ENCODE measurements around the gene SIMC1. TPM values are rescaled to one million over a fixed set of nuclear protein-coding genes. Genes with fewer than 3 reads are reported as not detected.

SIMC1 gene
- polyA plus RNA-seq, 3 donors from 2014 or later = 2.4 to 13.1 (median 8.7) TPM

DNA sequence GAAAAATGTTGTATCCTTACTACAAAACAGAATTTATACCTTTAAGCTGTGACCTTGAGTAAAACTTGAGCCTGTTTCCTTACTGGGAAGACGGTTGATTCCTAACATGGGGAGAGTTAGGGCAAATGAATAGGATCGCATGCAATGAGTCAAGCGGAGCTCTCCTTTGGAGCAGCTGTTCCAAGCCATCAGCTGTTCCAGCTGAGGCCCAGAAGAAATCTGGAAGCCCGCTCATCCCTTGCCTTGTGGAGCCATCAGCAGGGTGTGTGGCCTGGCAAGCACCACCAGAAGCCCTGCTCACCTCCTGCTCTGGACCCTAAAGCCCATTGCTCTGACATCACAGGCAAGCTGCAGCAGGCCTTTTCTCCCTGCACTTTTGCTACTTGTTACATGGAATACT is 115.3 kb downstream of the SIMC1 start:
- no peak overlapping the region for H3K4me3 Mint-ChIP-seq
- H3K4me1 Mint-ChIP-seq = peaks cover 22 to 60% of the 10 kb centered on the region in 2 donors
- peaks cover 0 to 1% (median 0%) of the 10 kb centered on the region in 3 donors for H3K27me3 Mint-ChIP-seq (ENCODE audit: low read depth in 3 of 3)
- no peak for DNase-seq
- peaks cover 12 to 49% (median 39%) of the 10 kb centered on the region in 3 donors for H3K36me3 Mint-ChIP-seq
- no peak overlapping the region for H3K27ac Mint-ChIP-seq
- no peaks in the 10 kb centered on the region for H3K9me3 Mint-ChIP-seq

- Mint-ChIP-seq H3K27me3 (ENCODE audit: low read depth in 3 of 3) (peaks cover 0 to 1% (median 0%) of the 10 kb centered on the region in 3 donors), H3K9me3 (no peaks in the 10 kb centered on the region), H3K4me3 (no peak overlapping the region), H3K36me3 (peaks cover 7 to 33% (median 26%) of the 10 kb centered on the region in 3 donors), H3K4me1 (peaks cover 27 to 70% of the 10 kb centered on the region in 2 donors), H3K27ac (no peak overlapping the region)
- no peak for DNase-seq
These were observed 117.4 kb downstream of the SIMC1 start for GRCh38 chr5:176355400-176356178.

GRCh38 chr5:176356179-176356566 is 117.9 kb downstream of the SIMC1 start:
- peaks cover 4 to 33% (median 26%) of the 10 kb centered on the region in 3 donors for H3K36me3 Mint-ChIP-seq
- H3K27ac Mint-ChIP-seq = no peak overlapping the region
- peaks cover 27 to 70% of the 10 kb centered on the region in 2 donors for H3K4me1 Mint-ChIP-seq
- no peaks in the 10 kb centered on the region for H3K9me3 Mint-ChIP-seq
- H3K27me3 Mint-ChIP-seq (ENCODE audit: low read depth in 3 of 3) = peaks cover 0 to 1% (median 1%) of the 10 kb centered on the region in 3 donors
- no peak overlapping the region for H3K4me3 Mint-ChIP-seq
- DNase-seq = no peak

- Mint-ChIP-seq H3K4me1 (peaks cover 39 to 55% of the 10 kb centered on the region in 2 donors), H3K36me3 (peaks cover 4 to 16% (median 13%) of the 10 kb centered on the region in 3 donors), H3K27me3 (ENCODE audit: low read depth in 3 of 3) (peaks cover 0 to 12% (median 5%) of the 10 kb centered on the region in 3 donors), H3K9me3 (no peaks in the 10 kb centered on the region), H3K4me3 (peak overlapping the region; percentile 64 to 82 (median 75)), H3K27ac (peak overlapping the region in 5 of 6 donors; percentile 11 to 71 (median 60))
- no peak for DNase-seq
These were observed 121.4 kb downstream of the SIMC1 start for GRCh38 chr5:176359658-176360057.

DNA sequence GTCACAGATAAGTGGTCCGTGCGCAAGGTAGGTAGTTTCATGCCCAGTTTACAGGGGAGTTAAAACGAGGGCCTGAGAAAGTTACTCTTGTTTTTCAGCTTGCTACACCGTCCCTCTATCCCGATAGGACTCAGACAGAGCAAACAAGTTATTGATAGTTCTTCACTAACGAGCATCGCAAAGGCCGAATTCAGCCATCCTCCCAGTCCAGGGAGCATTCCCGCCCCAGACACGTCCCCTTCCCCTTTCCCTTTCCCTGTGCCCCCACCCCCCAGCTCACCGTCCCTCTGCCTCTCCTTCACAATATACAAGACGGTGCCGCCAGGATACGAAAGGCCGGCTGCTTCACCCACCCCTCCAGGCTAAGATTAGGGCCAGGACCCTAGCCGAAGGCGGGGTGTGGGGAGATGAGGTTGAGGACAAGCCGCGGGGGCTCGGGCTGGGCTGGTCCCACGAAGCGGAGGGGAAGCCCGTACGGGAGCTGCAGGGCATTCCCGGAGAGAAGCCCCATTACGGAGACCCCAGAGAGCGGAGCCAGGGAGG is 122.7 kb downstream of the SIMC1 start:
- Mint-ChIP-seq H3K4me3 (peak overlapping the region; percentile 93 to 97 (median 95)), H3K27me3 (ENCODE audit: low read depth in 3 of 3) (peaks cover 0 to 12% (median 5%) of the 10 kb centered on the region in 3 donors), H3K36me3 (peaks cover 4 to 12% (median 9%) of the 10 kb centered on the region in 3 donors), H3K9me3 (no peaks in the 10 kb centered on the region), H3K4me1 (peaks cover 42 to 53% of the 10 kb centered on the region in 2 donors), H3K27ac (peak overlapping the region; percentile 87 to 97 (median 91))
- DNase-seq = no peak

GRCh38 chr5:176361437-176362232 is 123.4 kb downstream of the SIMC1 start, which contains the start of gene KIAA1191:
TSS of gene KIAA1191 (minus strand) at chr5:176361764. CDS start at chr5:176359508, 2,256 bp downstream.
- peak within 1 kb of the TSS; percentile 93 to 97 (median 95) for H3K4me3 Mint-ChIP-seq
- peaks cover 41 to 52% of the 10 kb centered on the region in 2 donors for H3K4me1 Mint-ChIP-seq
- peak; percentile 93 to 94 (median 93) for DNase-seq
- peak within 1 kb of the TSS; percentile 87 to 97 (median 92) for H3K27ac Mint-ChIP-seq
- H3K36me3 Mint-ChIP-seq = peaks cover 4 to 10% (median 9%) of the 10 kb centered on the region in 3 donors
- peaks cover 0 to 12% (median 5%) of the 10 kb centered on the region in 3 donors for H3K27me3 Mint-ChIP-seq (ENCODE audit: low read depth in 3 of 3)
- H3K9me3 Mint-ChIP-seq = no peaks in the 10 kb centered on the region

GRCh38 chr5:176362233-176362490 is 123.9 kb downstream of the SIMC1 start:
- Mint-ChIP-seq H3K4me3 (peak overlapping the region; percentile 93 to 97 (median 95)), H3K36me3 (peaks cover 4 to 9% (median 9%) of the 10 kb centered on the region in 3 donors), H3K4me1 (peaks cover 41 to 52% of the 10 kb centered on the region in 2 donors), H3K27me3 (ENCODE audit: low read depth in 3 of 3) (peaks cover 0 to 12% (median 5%) of the 10 kb centered on the region in 3 donors), H3K27ac (peak overlapping the region; percentile 87 to 97 (median 92)), H3K9me3 (no peaks in the 10 kb centered on the region)
- no peak for DNase-seq

DNA sequence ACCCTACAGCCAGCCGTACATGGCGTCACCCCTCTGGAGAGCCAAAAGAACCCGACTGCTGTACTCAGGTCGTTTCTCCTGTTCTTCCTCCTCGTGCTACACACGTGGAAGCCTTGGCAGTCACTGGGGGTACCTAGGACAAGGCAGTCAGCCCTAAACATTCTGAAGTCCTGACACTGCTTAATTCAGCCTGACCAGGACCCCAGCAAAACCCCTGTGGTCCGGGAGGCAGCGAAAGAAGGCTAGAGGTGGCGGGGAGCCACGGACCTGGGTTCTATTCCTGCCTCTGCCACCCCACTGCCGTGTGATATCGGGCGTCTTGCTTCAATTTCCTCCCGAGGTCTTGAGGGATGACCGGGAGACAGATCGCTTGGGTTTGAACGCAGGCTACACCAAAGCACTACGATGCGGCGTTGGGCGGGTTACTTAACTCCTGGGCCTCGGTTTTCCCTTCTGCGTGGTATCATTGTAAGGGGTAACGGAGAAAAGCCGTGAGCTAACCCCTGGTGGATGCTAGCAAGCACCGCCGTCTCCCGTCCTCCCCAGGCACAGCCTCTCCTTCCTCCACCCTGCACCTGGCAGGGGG is 126.6 kb downstream of the SIMC1 start:
- DNase-seq = no peak
- peak overlapping the region; percentile 69 to 80 (median 71) for H3K4me3 Mint-ChIP-seq
- H3K27me3 Mint-ChIP-seq (ENCODE audit: low read depth in 3 of 3) = peaks cover 2 to 15% (median 5%) of the 10 kb centered on the region in 3 donors
- H3K4me1 Mint-ChIP-seq = peaks cover 30 to 33% of the 10 kb centered on the region in 2 donors
- peaks cover 0 to 11% (median 7%) of the 10 kb centered on the region in 3 donors for H3K36me3 Mint-ChIP-seq
- H3K27ac Mint-ChIP-seq = peak overlapping the region in 4 of 6 donors; percentile 12 to 66 (median 50)
- no peaks in the 10 kb centered on the region for H3K9me3 Mint-ChIP-seq

DNA sequence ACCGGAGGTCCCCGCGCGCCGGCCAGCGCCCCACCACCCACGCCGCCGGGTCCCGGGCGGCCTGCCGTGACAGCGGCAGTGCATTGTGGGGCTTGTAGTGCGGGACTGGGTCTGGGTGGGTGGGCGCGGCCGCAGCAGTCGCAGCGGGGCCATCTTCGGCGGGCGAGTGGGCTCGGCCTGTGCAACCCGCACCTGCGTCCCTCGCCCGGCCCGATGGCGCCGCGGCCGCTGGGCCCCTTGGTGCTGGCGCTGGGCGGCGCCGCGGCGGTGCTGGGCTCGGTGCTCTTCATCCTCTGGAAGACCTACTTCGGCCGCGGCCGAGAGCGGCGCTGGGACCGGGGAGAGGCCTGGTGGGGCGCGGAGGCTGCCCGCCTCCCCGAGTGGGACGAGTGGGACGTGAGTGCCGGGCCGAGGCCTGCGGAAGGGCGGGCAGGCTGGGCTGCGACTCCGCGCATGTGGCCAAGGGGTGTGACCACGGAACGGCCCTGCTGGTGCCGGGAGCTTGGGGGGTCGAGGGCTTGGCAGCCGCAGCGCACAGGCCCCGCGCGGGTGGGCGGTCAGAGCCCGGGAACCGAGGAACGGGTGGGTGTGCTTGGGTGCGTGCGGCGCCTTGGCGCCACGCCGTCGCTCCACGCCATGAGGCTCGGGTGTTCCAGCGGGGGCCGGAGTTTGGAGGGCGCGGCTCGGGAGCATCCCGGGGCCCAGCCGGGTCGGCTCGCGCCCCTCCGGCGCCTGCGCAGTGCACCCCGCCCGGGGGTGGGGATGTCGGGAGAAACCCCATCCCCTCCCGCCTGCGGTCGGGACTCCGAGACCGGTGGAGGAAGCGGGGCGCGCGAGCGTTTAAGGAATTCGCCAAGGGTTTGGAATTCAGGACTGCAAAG is 127.4 kb downstream of the SIMC1 start, which contains the start of gene ARL10:
Gene ARL10 (plus strand): TSS at position 137 of the 881 bp plus-strand sequence. CDS start 77 bp downstream, at position 214.
- H3K9me3 Mint-ChIP-seq = no peaks in the 10 kb centered on the region
- H3K27ac Mint-ChIP-seq = peak within 1 kb of the TSS in 4 of 6 donors; percentile 12 to 66 (median 50)
- H3K36me3 Mint-ChIP-seq = peaks cover 3 to 11% (median 7%) of the 10 kb centered on the region in 3 donors
- peaks cover 2 to 15% (median 5%) of the 10 kb centered on the region in 3 donors for H3K27me3 Mint-ChIP-seq (ENCODE audit: low read depth in 3 of 3)
- H3K4me1 Mint-ChIP-seq = peaks cover 29 to 30% of the 10 kb centered on the region in 2 donors
- peak within 1 kb of the TSS; percentile 69 to 81 (median 74) for H3K4me3 Mint-ChIP-seq
- peak; percentile 31 to 44 (median 35) for DNase-seq

DNA sequence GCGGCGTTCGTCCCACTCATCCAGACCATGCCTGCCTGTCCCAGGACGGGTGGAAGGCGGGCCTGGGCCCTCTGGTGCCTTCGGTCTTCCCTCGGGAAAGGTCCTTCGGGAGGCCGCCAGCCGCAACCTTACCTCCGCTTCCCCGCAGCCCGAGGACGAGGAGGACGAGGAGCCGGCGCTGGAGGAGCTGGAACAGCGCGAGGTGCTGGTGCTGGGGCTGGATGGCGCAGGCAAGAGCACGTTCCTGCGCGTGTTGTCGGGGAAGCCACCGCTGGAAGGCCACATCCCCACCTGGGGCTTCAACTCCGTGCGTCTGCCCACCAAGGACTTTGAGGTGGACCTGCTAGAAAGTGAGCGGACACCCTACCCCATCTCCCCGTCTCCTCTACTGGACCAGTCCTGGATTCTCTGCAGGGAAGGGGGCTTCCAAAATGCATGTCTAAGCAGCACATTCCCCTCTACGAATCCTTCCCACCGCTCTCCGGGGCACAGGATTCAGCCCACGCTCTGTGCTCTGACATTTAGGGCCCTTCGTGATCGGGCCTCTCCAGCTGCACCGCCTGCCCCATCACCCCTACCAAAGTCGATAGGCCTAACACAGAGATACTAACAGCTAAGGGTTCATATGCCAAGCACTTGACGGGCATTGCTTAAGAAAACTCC is 128.1 kb downstream of the SIMC1 start:
- H3K36me3 Mint-ChIP-seq = peaks cover 3 to 11% (median 7%) of the 10 kb centered on the region in 3 donors
- peaks cover 2 to 12% (median 5%) of the 10 kb centered on the region in 3 donors for H3K27me3 Mint-ChIP-seq (ENCODE audit: low read depth in 3 of 3)
- peak overlapping the region in 3 of 6 donors; percentile 19 to 47 (median 22) for H3K27ac Mint-ChIP-seq

DNA sequence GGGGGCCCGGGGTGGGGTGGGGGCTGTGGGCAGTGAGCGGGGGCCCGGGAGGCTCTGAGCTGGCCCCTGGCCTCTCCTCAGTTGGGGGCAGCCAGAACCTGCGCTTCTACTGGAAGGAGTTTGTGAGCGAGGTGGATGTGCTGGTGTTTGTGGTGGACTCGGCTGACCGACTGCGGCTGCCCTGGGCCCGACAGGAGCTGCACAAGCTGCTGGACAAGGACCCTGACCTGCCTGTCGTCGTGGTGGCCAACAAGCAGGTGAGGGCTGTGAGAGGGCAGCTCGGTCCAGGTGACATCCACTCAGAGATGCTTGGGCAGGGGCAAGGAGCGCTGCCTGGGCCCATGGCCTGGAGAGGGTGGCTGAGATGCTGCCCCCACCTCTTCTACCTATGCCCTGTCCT is 130.5 kb downstream of the SIMC1 start:
- Mint-ChIP-seq H3K27me3 (ENCODE audit: low read depth in 3 of 3) (peaks cover 0 to 4% (median 2%) of the 10 kb centered on the region in 3 donors), H3K27ac (no peak overlapping the region), H3K36me3 (peaks cover 3 to 14% (median 7%) of the 10 kb centered on the region in 3 donors), H3K4me1 (peaks cover 8 to 15% of the 10 kb centered on the region in 2 donors), H3K4me3 (no peak overlapping the region), H3K9me3 (no peaks in the 10 kb centered on the region)
- DNase-seq = no peak

More for the DNA sequence above, 128.1 kb downstream of the SIMC1 start:
- no peaks in the 10 kb centered on the region for H3K9me3 Mint-ChIP-seq
- H3K4me1 Mint-ChIP-seq = peaks cover 27 to 30% of the 10 kb centered on the region in 2 donors
- H3K4me3 Mint-ChIP-seq = peak overlapping the region; percentile 68 to 81 (median 72)
- no peak for DNase-seq

All from immature natural killer cell (primary cell).